A673 (cell line): Measurements from ENCODE around the gene TBC1D22A. TPM values are rescaled to one million over a fixed set of nuclear protein-coding genes. Genes with fewer than 3 reads are reported as not detected.
A peak's percentile ranks its signal among the peaks of the same experiment; 100 is the strongest.

Source experiments
- BruUV-seq: library from RNA; stranded (reverse); fragments of 400-500 nt; replicated peaks from 2 replicates; lab custom pipeline; 2021; lab: Mats Ljungman, UMichigan
- CTCF ChIA-PET: fragments of 300-600 bp; sonication (Branson Sonifier 250); formaldehyde crosslinking; loops from one replicate; lab custom pipeline; 2022; ENCODE audit warnings: antibody characterized with exemption; lab: Charles Lee
- POLR2A ChIA-PET: fragments of 300-600 bp; sonication (Branson Sonifier 250); formaldehyde crosslinking; loops from one replicate; lab custom pipeline; 2022; ENCODE audit warnings: antibody characterized with exemption; ENCODE audit not compliant: low non-redundant PET; lab: Charles Lee
- DNase-seq: peaks from one replicate; pipeline ENCODE4 v3.0.0-alpha.2; 2015; ENCODE audit warnings: low spot score
- H3K27ac ChIP-seq: fragments of 200-600 bp; sonication (generic); 2 replicates; pipeline ENCODE4 v1.5.1; 2016; ENCODE audit warnings: mixed run types, low read depth, mild to moderate bottlenecking, mixed read lengths, antibody characterized with exemption, low read length; ENCODE audit not compliant: poor library complexity, severe bottlenecking
- H3K27me3 ChIP-seq: fragments of 200-600 bp; sonication (generic); replicated peaks from 2 replicates; pipeline ENCODE4 v1.6.1; 2017; ENCODE audit warnings: mixed run types, low read depth, mild to moderate bottlenecking, mixed read lengths, antibody characterized with exemption, low read length; ENCODE audit not compliant: insufficient read depth, poor library complexity
- H3K36me3 ChIP-seq: fragments of 200-600 bp; sonication (generic); 2 replicates; pipeline ENCODE4 v1.6.1; 2016; ENCODE audit warnings: mixed run types, mild to moderate bottlenecking, mixed read lengths, antibody characterized with exemption, low read length; ENCODE audit not compliant: insufficient read depth, poor library complexity, severe bottlenecking
- H3K4me1 ChIP-seq: fragments of 200-600 bp; sonication (generic); 2 replicates; pipeline ENCODE4 v1.6.1; 2017; ENCODE audit warnings: mixed run types, mild to moderate bottlenecking, mixed read lengths, antibody characterized with exemption, low read length; ENCODE audit not compliant: insufficient read depth, poor library complexity, severe bottlenecking
- H3K4me3 ChIP-seq: fragments of 200-600 bp; sonication (generic); 2 replicates; pipeline ENCODE4 v1.5.1; 2016; ENCODE audit warnings: low read depth, mixed run types, mild to moderate bottlenecking, mixed read lengths, low read length; ENCODE audit not compliant: poor library complexity, severe bottlenecking
- H3K9me3 ChIP-seq: fragments of 200-600 bp; sonication (generic); 2 replicates; pipeline ENCODE4 v1.6.1; 2016; ENCODE audit warnings: mixed run types, low read depth, mild to moderate bottlenecking, mixed read lengths, antibody characterized with exemption, low read length; ENCODE audit not compliant: poor library complexity, severe bottlenecking
- EZH2 ChIP-seq: fragments of 200-600 bp; sonication (generic); IDR thresholded peaks from 2 replicates; pipeline ENCODE4 v1.6.1; 2017; ENCODE audit warnings: borderline replicate concordance, low read depth, mild to moderate bottlenecking, mixed read lengths, antibody characterized with exemption, low read length; ENCODE audit not compliant: poor library complexity, severe bottlenecking
- intact Hi-C: fragments of 100-400 bp; cut with micrococcal nuclease; formaldehyde crosslinking; loops from one replicate; pipeline ENCODE4 v1.10.0; 2022; ENCODE audit not compliant: unreplicated experiment
- total RNA-seq: library from RNA; stranded (reverse); gene quantifications from 2 replicates; pipeline ENCODE4 v1.2.3, GENCODE V29; 2021
- TF ChIP-seq, protein P1 (sequence below): fragments of 300-800, 200-600 bp; sonication (generic); conservative IDR thresholded peaks from 2 replicates; pipeline ENCODE4 v1.5.1; 2017; ENCODE audit warnings: low read depth, mild to moderate bottlenecking, antibody characterized with exemption, low read length, moderate library complexity, mixed read lengths

TBC1D22A gene
- total RNA-seq, 1 experiment from 2014 or later = 22.5 TPM

DNA sequence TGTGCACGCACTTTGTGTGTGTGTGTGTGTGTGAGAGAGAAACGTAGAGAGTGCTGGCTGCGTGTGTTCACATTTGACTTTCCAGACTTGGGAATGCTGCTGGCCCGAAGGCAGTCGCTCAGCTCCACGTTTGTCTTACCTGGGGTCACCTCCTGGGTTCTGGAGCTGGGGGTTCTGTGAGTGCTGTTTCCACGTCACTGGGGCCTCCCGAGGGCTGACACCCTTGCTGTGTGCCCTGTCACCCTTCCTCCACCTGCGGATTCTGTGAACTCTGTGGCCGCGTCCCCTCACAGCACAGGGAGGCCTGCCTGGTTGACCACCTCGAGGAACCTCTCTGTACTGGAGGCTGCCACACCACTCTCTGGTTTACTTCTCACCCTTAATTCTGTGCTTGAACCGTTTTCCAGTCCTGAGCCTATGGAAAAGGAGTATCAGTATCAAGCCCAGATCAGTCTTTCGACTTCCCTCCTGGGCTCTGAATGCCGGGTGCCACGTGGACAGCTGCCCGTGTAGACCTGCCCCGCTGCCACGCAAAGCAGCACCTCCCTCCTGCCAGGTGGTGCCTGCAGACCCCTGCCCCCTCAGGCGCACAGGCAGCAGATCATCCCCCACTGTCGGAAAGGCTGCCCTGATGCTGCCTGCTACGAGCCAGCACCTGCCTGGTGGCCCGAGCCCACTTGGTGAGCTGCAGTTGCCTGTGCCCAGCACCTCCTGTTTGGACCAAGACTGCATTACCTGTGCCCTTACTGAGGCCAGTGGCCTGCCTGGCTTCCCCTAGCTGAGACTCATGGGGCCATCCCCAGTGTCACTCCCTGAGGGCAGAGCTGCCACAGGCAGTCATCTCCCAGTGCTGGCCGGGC lies 233.3 kb downstream of the TBC1D22A start:
- no peaks in the 10 kb centered on the region for H3K27me3 ChIP-seq
- H3K4me1 ChIP-seq = no peaks in the 10 kb centered on the region
- no peak overlapping the region for H3K4me3 ChIP-seq
- H3K9me3 ChIP-seq = no peaks in the 10 kb centered on the region
- DNase-seq = no peak
- TF ChIP-seq, protein P1, sequence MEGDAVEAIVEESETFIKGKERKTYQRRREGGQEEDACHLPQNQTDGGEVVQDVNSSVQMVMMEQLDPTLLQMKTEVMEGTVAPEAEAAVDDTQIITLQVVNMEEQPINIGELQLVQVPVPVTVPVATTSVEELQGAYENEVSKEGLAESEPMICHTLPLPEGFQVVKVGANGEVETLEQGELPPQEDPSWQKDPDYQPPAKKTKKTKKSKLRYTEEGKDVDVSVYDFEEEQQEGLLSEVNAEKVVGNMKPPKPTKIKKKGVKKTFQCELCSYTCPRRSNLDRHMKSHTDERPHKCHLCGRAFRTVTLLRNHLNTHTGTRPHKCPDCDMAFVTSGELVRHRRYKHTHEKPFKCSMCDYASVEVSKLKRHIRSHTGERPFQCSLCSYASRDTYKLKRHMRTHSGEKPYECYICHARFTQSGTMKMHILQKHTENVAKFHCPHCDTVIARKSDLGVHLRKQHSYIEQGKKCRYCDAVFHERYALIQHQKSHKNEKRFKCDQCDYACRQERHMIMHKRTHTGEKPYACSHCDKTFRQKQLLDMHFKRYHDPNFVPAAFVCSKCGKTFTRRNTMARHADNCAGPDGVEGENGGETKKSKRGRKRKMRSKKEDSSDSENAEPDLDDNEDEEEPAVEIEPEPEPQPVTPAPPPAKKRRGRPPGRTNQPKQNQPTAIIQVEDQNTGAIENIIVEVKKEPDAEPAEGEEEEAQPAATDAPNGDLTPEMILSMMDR = no peak
- TF ChIP-seq EZH2 = no peak
- no peak overlapping the region for H3K27ac ChIP-seq
- CTCF ChIA-PET = no interaction called here
- intact Hi-C loops = no loop called here
- POLR2A ChIA-PET = no interaction called here
- no peaks in the 10 kb centered on the region for H3K36me3 ChIP-seq
- BruUV-seq = no TSS peak

DNA sequence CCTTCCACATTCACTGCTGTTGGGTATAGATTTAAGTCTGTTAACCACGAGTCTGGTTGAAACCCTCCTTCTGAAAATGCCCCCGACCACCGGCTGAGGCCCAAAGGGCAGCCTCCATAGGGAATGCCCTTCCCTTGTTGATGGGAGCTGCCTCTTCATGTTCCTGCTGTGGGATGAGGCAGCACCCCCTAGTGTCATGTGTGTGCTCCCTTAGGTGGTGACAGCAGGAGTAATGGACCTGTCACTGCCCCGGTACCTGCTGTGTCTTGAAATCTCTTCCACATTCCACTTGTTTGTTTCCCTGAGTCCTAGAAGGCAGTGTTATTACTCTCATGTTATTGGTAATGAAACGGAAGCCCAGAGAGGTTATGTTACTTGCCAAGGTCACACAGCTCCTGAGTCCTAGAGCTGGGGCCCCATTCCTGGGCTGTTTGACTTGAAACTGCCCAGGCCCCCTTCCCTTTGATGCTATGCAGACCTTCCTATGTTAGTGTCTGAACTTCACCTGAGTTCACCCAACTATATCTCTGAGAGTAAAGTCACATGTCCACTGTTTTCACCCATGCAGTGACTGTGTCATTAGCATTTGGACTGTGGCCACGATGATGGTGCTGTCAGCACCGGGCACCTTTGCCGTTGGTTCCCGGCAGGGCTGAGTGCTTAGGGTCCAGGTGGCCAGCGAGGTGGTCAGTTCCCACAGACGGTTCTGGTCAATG lies 234.3 kb downstream of the TBC1D22A start:
- no peak for TF ChIP-seq EZH2
- TF ChIP-seq, protein P1 = peak; percentile 45
- Histone ChIP-seq H3K27me3 (no peaks in the 10 kb centered on the region), H3K4me3 (no peak overlapping the region), H3K9me3 (no peaks in the 10 kb centered on the region), H3K4me1 (no peaks in the 10 kb centered on the region), H3K36me3 (no peaks in the 10 kb centered on the region), H3K27ac (no peak overlapping the region)
- peak; percentile 20 for DNase-seq
- intact Hi-C loops = no loop called here
- no TSS peak for BruUV-seq
- CTCF ChIA-PET = no interaction called here
- POLR2A ChIA-PET = no interaction called here

DNA sequence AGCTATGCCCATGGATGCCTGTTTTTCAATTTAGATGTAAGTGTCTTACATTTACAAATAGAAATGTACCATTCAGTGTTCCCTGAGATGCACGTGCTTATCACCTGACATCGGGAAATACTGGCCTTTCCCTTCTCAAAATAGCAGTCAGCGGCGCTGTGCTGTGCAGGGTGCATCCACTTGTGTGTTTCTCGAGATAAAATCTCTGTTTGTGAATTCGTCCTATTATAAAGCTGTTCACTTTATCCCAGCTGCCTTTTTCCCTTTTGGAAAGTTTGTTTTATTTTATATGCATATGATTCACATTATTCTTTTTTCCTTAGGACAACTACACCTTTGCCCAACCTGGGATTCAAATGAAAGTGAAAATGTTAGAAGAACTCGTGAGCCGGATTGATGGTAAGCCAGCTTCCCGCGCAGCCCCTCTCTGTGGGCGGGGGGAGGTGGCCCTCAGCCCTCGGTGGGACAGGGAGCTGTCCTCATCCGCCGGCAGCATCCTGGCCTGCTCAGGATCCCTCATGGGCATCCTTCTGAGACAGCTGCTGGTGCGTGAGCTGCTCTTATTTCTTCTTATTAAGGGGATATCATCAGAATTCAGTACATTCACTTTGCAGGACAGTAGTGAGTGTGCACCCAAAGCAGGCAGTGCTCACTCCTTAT lies 235.0 kb downstream of the TBC1D22A start:
- Histone ChIP-seq H3K36me3 (no peaks in the 10 kb centered on the region), H3K9me3 (no peaks in the 10 kb centered on the region), H3K27me3 (no peaks in the 10 kb centered on the region), H3K4me3 (no peak overlapping the region), H3K4me1 (no peaks in the 10 kb centered on the region), H3K27ac (no peak overlapping the region)
- CTCF ChIA-PET = no interaction called here
- DNase-seq = no peak
- TF ChIP-seq, protein P1 = no peak
- no peak for TF ChIP-seq EZH2
- POLR2A ChIA-PET = no interaction called here
- intact Hi-C loops = no loop called here
- BruUV-seq = no TSS peak
